Fibroblast of lung (primary cell): Measurements from ENCODE around the gene SYCE3.

Source experiments
- EZH2 ChIP-seq: IDR thresholded peaks from 2 replicates; pipeline ENCODE4 v1.5.1; 2012; ENCODE audit warnings: low read length, control low read depth, mild to moderate bottlenecking; ENCODE audit errors: missing control alignments
- TF ChIP-seq, protein P1 (sequence below), 2 donors: IDR thresholded peaks in 1 of 2; conservative IDR thresholded peaks in 1 of 2; 1 replicate in 1 of 2; 2 replicates in 1 of 2; pipeline ENCODE4 v1.5.1; 2011 to 2012; ENCODE audit warnings: low read length in 2 of 2, control low read depth in 1 of 2, inconsistent platforms in 1 of 2, low read depth in 1 of 2, mild to moderate bottlenecking in 1 of 2

DNA sequence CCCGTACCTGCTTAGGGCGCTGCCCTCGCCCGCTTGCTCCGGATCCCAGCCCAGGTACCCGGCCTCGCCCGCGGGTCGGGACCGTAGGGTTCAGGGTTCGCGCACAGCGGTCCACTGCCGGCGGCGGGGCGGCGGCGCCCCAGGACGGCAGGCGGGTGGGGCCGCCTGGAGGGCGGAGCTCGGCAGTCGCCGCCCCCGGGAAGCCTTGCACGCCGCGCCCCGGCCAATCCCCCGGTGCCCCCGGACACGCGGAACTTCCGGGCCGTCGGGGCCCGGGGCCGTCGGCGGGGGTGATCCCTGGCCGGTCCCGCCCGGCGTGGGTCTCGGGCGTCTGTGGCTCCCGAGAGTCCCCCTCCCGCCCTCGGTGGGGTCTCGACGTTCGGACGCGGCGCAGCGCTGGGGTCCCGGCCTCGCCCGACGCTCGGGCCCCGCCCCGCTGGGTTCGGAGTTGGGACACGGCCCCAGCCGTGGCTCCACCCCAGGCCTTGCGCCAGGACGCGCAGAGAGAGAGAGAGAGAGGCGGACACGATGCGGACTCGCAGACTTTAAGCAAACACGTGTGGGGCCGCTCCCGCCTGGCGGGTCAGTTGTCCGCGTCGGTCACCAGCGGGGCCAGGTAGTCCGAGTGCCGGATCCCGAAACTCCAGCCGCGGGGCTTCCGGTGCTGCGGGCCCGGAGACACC lies 32.7 kb downstream of the SYCE3 start, which contains the start of gene TYMP:
- no peak for TF ChIP-seq EZH2
- TF ChIP-seq, protein P1, sequence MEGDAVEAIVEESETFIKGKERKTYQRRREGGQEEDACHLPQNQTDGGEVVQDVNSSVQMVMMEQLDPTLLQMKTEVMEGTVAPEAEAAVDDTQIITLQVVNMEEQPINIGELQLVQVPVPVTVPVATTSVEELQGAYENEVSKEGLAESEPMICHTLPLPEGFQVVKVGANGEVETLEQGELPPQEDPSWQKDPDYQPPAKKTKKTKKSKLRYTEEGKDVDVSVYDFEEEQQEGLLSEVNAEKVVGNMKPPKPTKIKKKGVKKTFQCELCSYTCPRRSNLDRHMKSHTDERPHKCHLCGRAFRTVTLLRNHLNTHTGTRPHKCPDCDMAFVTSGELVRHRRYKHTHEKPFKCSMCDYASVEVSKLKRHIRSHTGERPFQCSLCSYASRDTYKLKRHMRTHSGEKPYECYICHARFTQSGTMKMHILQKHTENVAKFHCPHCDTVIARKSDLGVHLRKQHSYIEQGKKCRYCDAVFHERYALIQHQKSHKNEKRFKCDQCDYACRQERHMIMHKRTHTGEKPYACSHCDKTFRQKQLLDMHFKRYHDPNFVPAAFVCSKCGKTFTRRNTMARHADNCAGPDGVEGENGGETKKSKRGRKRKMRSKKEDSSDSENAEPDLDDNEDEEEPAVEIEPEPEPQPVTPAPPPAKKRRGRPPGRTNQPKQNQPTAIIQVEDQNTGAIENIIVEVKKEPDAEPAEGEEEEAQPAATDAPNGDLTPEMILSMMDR (conservative IDR thresholded peaks at IDR 0.05 in 1 of 2, IDR thresholded peaks at IDR 0.05 in 1 of 2; ENCODE audit: low read depth in 1 of 2, low read length in 2 of 2): no peak
